HG03025 (cell line): ENCODE data around the gene DUOXA1.
"Not testable (repeated sequence)": the region's sequence is repeated elsewhere in the genome, so short reads cannot be mapped to it uniquely, and the experiment has no call there.

Experiments used
- ATAC-seq: cut with Tn5 transposase; IDR thresholded peaks from one replicate; pipeline ENCODE4 v1.9.1; 2021; ENCODE audit warnings: mild to moderate bottlenecking, moderate library complexity; ENCODE audit not compliant: unreplicated experiment, low FRiP score

The DUOXA1 gene

GRCh38 chr15:45093622-45094357 is 35.9 kb downstream of the DUOXA1 start:
- no peak for ATAC-seq

- no peak for ATAC-seq
These were observed 36.7 kb downstream of the DUOXA1 start for GRCh38 chr15:45093013-45093412.

- ATAC-seq = no peak
These were observed 38.1 kb downstream of the DUOXA1 start for GRCh38 chr15:45091576-45091975.

- ATAC-seq = no peak
These were observed 38.5 kb downstream of the DUOXA1 start for GRCh38 chr15:45091161-45091560.

GRCh38 chr15:45089712-45090373 is 39.8 kb downstream of the DUOXA1 start:
- no peak for ATAC-seq

- ATAC-seq = no peak
These were observed 40.6 kb downstream of the DUOXA1 start for GRCh38 chr15:45088801-45089711.

- ATAC-seq = no peak
These were observed 42.2 kb downstream of the DUOXA1 start for GRCh38 chr15:45087513-45087912.

- no peak for ATAC-seq
These were observed 45.5 kb downstream of the DUOXA1 start for GRCh38 chr15:45084163-45084562.

GRCh38 chr15:45083223-45083622 is 46.5 kb downstream of the DUOXA1 start:
- ATAC-seq = no peak

GRCh38 chr15:45082412-45082811 is 47.3 kb downstream of the DUOXA1 start:
- not testable (repeated sequence) for ATAC-seq

GRCh38 chr15:45080593-45080992 is 49.1 kb downstream of the DUOXA1 start:
- ATAC-seq = not testable (repeated sequence)

GRCh38 chr15:45079628-45080246 is 49.9 kb downstream of the DUOXA1 start:
- not testable (repeated sequence) for ATAC-seq

GRCh38 chr15:45079201-45079600 is 50.5 kb downstream of the DUOXA1 start:
- not testable (repeated sequence) for ATAC-seq

- not testable (repeated sequence) for ATAC-seq
These were observed 52.3 kb downstream of the DUOXA1 start for GRCh38 chr15:45077391-45077790.

- ATAC-seq = not testable (repeated sequence)
These were observed 54.0 kb downstream of the DUOXA1 start for GRCh38 chr15:45075440-45076320.

- not testable (repeated sequence) for ATAC-seq
These were observed 56.1 kb downstream of the DUOXA1 start for GRCh38 chr15:45073602-45074001.

- ATAC-seq = not testable (repeated sequence)
These were observed 59.7 kb downstream of the DUOXA1 start for GRCh38 chr15:45069942-45070360.
